Measurements from ENCODE around the gene LRGUK.
"Not testable (repeated sequence)": the region's sequence is repeated elsewhere in the genome, so short reads cannot be mapped to it uniquely, and the experiment has no call there.

LRGUK gene

GRCh38 chr7:134186027-134186426, 58.9 kb downstream of the LRGUK start:
- DNase-seq (ENCODE audit: low read depth in 3 of 3, low spot score in 1 of 3): no peak

GRCh38 chr7:134186801-134187200, 59.7 kb downstream of the LRGUK start:
- DNase-seq (ENCODE audit: low read depth in 3 of 3, low spot score in 1 of 3): no peak

- DNase-seq (ENCODE audit: low read depth in 3 of 3, low spot score in 1 of 3): no peak
Measured at GRCh38 chr7:134187893-134188292, 60.8 kb downstream of the LRGUK start.

GRCh38 chr7:134188311-134188710, 61.2 kb downstream of the LRGUK start:
- DNase-seq (ENCODE audit: low read depth in 3 of 3, low spot score in 1 of 3): no peak

- DNase-seq (ENCODE audit: low read depth in 3 of 3, low spot score in 1 of 3): no peak
Measured at GRCh38 chr7:134189559-134189958, 62.4 kb downstream of the LRGUK start.

- no peak for DNase-seq (ENCODE audit: low read depth in 3 of 3, low spot score in 1 of 3)
Measured at GRCh38 chr7:134191876-134192275, 64.7 kb downstream of the LRGUK start.

- no peak for DNase-seq (ENCODE audit: low read depth in 3 of 3, low spot score in 1 of 3)
Measured at GRCh38 chr7:134193240-134193639, 66.1 kb downstream of the LRGUK start.

GRCh38 chr7:134195252-134195651, 68.1 kb downstream of the LRGUK start:
- no peak for DNase-seq (ENCODE audit: low read depth in 3 of 3, low spot score in 1 of 3)

- no peak for DNase-seq (ENCODE audit: low read depth in 3 of 3, low spot score in 1 of 3)
Measured at GRCh38 chr7:134196439-134196838, 69.3 kb downstream of the LRGUK start.

- DNase-seq (ENCODE audit: low read depth in 3 of 3, low spot score in 1 of 3): no peak
Measured at GRCh38 chr7:134197345-134197744, 70.2 kb downstream of the LRGUK start.

- DNase-seq (ENCODE audit: low read depth in 3 of 3, low spot score in 1 of 3): no peak
Measured at GRCh38 chr7:134200970-134201369, 73.8 kb downstream of the LRGUK start.

GRCh38 chr7:134201569-134202261, 74.6 kb downstream of the LRGUK start:
- DNase-seq (ENCODE audit: low read depth in 3 of 3, low spot score in 1 of 3): no peak

- no peak for DNase-seq (ENCODE audit: low read depth in 3 of 3, low spot score in 1 of 3)
Measured at GRCh38 chr7:134203186-134203889, 76.2 kb downstream of the LRGUK start.

GRCh38 chr7:134209322-134210015, 82.3 kb downstream of the LRGUK start:
- DNase-seq (ENCODE audit: low read depth in 3 of 3, low spot score in 1 of 3): no peak

- DNase-seq (ENCODE audit: low read depth in 3 of 3, low spot score in 1 of 3): no peak
Measured at GRCh38 chr7:134210227-134210626, 83.1 kb downstream of the LRGUK start.

- DNase-seq (ENCODE audit: low read depth in 3 of 3, low spot score in 1 of 3): no peak
Measured at GRCh38 chr7:134210976-134211663, 84.0 kb downstream of the LRGUK start.

- no peak for DNase-seq (ENCODE audit: low read depth in 3 of 3, low spot score in 1 of 3)
Measured at GRCh38 chr7:134211817-134212216, 84.7 kb downstream of the LRGUK start.

GRCh38 chr7:134212576-134213546, 85.7 kb downstream of the LRGUK start:
- DNase-seq (ENCODE audit: low read depth in 3 of 3, low spot score in 1 of 3): no peak

- DNase-seq (ENCODE audit: low read depth in 3 of 3, low spot score in 1 of 3): no peak
Measured at GRCh38 chr7:134220236-134220635, 93.1 kb downstream of the LRGUK start.

GRCh38 chr7:134231296-134231695, 104.2 kb downstream of the LRGUK start:
- DNase-seq (ENCODE audit: low read depth in 3 of 3, low spot score in 1 of 3): not testable (repeated sequence)
